ENCODE results near the gene NAV3. TPM values are rescaled to one million over a fixed set of nuclear protein-coding genes. Genes with fewer than 3 reads are reported as not detected.
"Not testable (repeated sequence)": the region's sequence is repeated elsewhere in the genome, so short reads cannot be mapped to it uniquely, and the experiment has no call there.

The NAV3 gene
- total RNA-seq, 6 experiments from 2014 or later, result 0.22 to 3.2 (median 1.2) TPM

GRCh38 chr12:78240827-78241226, 410.1 kb downstream of the NAV3 start:
- Histone ChIP-seq H3K4me1 (no peaks in the 10 kb centered on the region), H3K27me3 (no peaks in the 10 kb centered on the region), H3K27ac (no peak overlapping the region), H3K36me3 (no peaks in the 10 kb centered on the region), H3K9me3 (no peaks in the 10 kb centered on the region), H3K4me3 (no peak overlapping the region)
- 50% methylated on average over 1 of the region's 1 CpG for WGBS (ENCODE audit: insufficient coverage, low coverage, low lambda C conversion rate, missing lambda C conversion rate)
- ATAC-seq (no peak), DNase-seq (no peak)
- TF ChIP-seq POLR2A (IDR thresholded peaks at IDR 0.05) (no peak), CTCF (IDR thresholded peaks at IDR 0.05) (no peak)
- intact Hi-C loops (cut with DNase I), result no loop called here

- DNase-seq (no peak), ATAC-seq (no peak)
- Histone ChIP-seq H3K4me3 (no peak overlapping the region), H3K27me3 (no peaks in the 10 kb centered on the region), H3K9me3 (no peaks in the 10 kb centered on the region), H3K27ac (no peak overlapping the region), H3K4me1 (no peaks in the 10 kb centered on the region), H3K36me3 (no peaks in the 10 kb centered on the region)
- no peak for TF ChIP-seq POLR2A (IDR thresholded peaks at IDR 0.05)
- no peak for TF ChIP-seq CTCF (IDR thresholded peaks at IDR 0.05)
- intact Hi-C loops (cut with DNase I), result no loop called here
- WGBS (ENCODE audit: insufficient coverage, low coverage, low lambda C conversion rate, missing lambda C conversion rate), result 64% methylated on average over 5 of the region's 6 CpGs
These were observed 410.8 kb downstream of the NAV3 start for GRCh38 chr12:78241446-78241845.

- no peak for ATAC-seq
- no peaks in the 10 kb centered on the region for H3K4me1 ChIP-seq
- no peak for TF ChIP-seq POLR2A (IDR thresholded peaks at IDR 0.05)
- TF ChIP-seq CTCF (IDR thresholded peaks at IDR 0.05), result no peak
- H3K4me3 ChIP-seq, result no peak overlapping the region
- no peaks in the 10 kb centered on the region for H3K36me3 ChIP-seq
- WGBS (ENCODE audit: insufficient coverage, low coverage, low lambda C conversion rate, missing lambda C conversion rate), result 29% methylated on average over 2 of the region's 2 CpGs
- H3K27me3 ChIP-seq, result no peaks in the 10 kb centered on the region
- intact Hi-C loops (cut with DNase I), result no loop called here
- H3K9me3 ChIP-seq, result no peaks in the 10 kb centered on the region
- no peak overlapping the region for H3K27ac ChIP-seq
- no peak for DNase-seq
These were observed 414.3 kb downstream of the NAV3 start for GRCh38 chr12:78244916-78245507.

- H3K4me3 ChIP-seq, result no peak overlapping the region
- WGBS (ENCODE audit: insufficient coverage, low coverage, low lambda C conversion rate, missing lambda C conversion rate), result 42% methylated on average over 1 of the region's 1 CpG
- no peak for TF ChIP-seq POLR2A (IDR thresholded peaks at IDR 0.05)
- H3K9me3 ChIP-seq, result no peaks in the 10 kb centered on the region
- H3K36me3 ChIP-seq, result no peaks in the 10 kb centered on the region
- H3K27me3 ChIP-seq, result no peaks in the 10 kb centered on the region
- no peak for DNase-seq
- H3K27ac ChIP-seq, result no peak overlapping the region
- no peak for ATAC-seq
- intact Hi-C loops (cut with DNase I), result no loop called here
- no peaks in the 10 kb centered on the region for H3K4me1 ChIP-seq
These were observed 417.6 kb downstream of the NAV3 start for GRCh38 chr12:78248321-78248720.

- ATAC-seq (no peak), DNase-seq (no peak)
- Histone ChIP-seq H3K4me1 (no peaks in the 10 kb centered on the region), H3K9me3 (no peaks in the 10 kb centered on the region), H3K27ac (no peak overlapping the region), H3K4me3 (no peak overlapping the region), H3K27me3 (no peaks in the 10 kb centered on the region), H3K36me3 (no peaks in the 10 kb centered on the region)
- intact Hi-C loops (cut with DNase I), result no loop called here
- TF ChIP-seq POLR2A (IDR thresholded peaks at IDR 0.05), result no peak
- no peak for TF ChIP-seq CTCF (IDR thresholded peaks at IDR 0.05)
- WGBS (ENCODE audit: insufficient coverage, low coverage, low lambda C conversion rate, missing lambda C conversion rate), result 61% methylated on average over 3 of the region's 3 CpGs
These were observed 418.9 kb downstream of the NAV3 start for GRCh38 chr12:78249578-78249977.

GRCh38 chr12:78257662-78258061, 427.0 kb downstream of the NAV3 start:
- ATAC-seq; intact Hi-C loops (cut with DNase I); DNase-seq; H3K27me3 ChIP-seq; H3K36me3 ChIP-seq; H3K9me3 ChIP-seq; H3K27ac ChIP-seq; H3K4me3 ChIP-seq; H3K4me1 ChIP-seq: not testable (repeated sequence)
- WGBS (ENCODE audit: insufficient coverage, low coverage, low lambda C conversion rate, missing lambda C conversion rate), result 90% methylated on average over 2 of the region's 7 CpGs

Measured in right lobe of liver (tissue), 6 donors.